NCI-H2196 (cell line): Measurements from ENCODE around the gene DGCR6L.
"Not testable (repeated sequence)": the region's sequence is repeated elsewhere in the genome, so short reads cannot be mapped to it uniquely, and the experiment has no call there.

Source experiments
- DNase-seq: peaks from one replicate; lab custom pipeline; 2025; ENCODE audit not compliant: unreplicated experiment; lab: John Stamatoyannopoulos, UW

The DGCR6L gene

DNA sequence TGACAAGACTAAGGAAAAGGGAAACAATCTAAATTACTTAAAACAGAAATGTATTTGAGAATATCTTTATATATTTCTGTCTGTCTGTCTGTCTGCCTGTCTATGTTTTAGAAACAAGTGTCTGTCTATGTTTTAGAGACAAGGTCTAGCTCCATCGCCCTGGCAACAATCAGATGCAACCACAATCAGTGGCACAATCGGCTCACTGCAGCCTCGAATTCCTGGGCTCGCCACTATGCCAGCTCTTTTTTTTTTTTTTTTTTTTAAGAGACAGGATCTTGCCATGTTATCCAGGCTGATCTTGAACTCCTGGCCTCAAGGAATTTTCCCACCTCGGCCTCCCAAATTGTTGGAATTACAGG lies 8.7 kb upstream of the DGCR6L start:
- DNase-seq = not testable (repeated sequence)

DNA sequence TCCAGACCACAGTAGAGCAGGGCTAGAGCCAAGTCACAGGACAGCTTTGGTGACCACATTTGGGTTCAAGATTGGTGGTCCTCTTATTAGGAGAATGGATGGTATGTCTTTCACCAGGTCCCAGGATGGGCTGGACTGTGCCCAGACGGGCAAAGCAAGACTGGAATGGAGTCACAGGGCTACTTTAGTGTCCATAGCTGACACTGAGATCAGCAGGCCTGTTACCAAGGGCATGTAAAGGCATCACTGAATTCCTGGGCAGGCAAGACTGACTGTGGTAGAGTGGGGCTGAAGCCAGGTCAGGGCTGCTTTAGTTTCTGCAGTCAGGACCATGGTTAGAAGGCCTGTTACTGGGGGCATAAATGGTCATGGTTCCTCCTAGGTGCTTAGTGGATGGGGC lies 6.1 kb upstream of the DGCR6L start:
- DNase-seq = not testable (repeated sequence)

DNA sequence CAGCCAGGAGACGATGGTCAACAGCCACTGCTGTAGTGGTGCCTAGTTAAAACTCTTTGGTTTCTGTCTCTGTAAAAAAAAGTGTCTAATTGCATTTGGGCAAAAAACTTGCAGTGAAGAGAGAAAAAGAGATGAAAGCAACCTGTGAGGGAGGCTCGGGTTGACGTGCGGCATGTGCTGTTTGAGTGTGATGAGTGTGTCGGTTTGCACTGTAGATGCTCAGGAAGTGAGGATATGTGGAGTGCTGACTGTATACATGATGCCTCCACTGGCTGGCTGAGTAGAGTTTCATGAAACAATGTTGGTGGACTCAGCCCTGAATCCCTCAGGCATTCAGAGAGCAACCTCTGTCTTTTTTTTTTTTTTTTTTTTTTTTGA lies 4.3 kb upstream of the DGCR6L start:
- DNase-seq = no peak

DNA sequence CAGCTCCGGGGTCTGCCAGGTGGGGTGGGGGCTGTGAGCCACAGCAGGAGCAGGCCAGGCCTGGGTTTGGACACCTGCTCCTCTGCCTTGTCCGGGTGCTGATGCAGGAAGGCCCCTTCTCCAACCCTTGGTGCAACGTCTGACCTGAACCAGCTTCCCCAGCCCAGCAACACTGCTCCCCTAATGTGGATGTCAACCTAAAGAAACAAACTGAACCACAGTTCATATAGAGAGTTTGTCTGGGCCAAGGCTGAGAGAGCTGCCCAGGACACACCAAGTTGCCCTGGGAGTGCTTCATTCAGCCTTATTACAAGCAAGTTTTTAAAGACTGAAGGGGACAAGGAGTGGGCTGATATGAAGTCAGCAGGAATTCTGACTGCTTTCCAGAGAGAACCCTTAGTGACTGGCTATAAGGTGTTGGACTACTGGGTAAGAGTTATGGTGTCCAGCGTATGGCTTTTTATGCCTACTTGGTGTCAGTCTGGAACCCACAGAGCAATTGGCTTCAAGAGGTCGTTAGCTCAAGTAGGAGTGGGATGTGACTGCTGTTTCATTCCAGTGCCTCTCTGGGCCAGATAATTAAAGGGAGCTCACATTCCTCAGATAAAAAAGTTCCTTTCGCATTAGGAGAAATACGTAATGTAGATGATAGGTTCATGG lies 1.8 kb upstream of the DGCR6L start:
- DNase-seq = not testable (repeated sequence)

DNA sequence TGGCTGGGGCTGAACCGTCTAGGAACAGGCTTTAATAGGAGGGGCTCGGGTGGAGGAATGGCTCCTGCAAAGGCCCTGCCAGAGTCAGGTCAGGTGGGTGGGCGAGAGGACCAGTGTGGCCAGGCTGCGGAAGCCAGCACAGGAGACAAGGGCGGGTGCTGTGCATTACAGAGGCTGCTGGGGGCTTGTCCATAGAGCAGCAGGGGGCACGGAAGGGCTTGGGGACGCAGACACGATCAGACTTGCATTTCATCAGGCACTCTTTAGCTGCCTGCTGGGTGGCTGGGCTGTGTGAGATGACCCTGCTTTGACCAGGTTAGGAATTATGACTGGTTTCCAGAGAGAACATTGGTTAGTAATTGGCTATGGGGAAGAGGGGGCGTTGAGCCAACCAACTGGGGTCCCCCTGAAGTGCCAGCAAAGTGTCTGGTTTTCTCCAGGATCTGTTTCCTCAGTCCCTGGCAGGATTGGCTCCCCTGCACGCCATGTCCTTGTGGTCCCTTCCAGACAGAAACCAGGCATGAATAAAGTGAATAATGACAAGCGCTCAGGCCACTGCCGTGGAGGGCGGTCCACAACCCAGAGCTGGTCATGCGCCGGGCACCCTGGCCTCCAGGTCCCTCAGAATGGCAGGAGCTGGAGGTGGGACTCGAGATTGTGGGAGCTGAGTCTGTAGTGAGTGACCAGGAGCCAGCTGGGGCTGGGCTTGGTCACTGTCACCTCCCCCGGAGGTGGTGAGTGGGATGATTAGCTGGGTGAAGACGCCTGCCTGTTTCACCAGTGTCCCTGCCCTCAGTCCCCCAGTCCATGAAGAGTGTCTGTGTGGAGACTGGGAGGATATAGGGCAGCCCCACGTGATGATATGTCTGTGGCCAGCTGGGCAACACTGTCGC lies 1.0 kb upstream of the DGCR6L start:
- DNase-seq = not testable (repeated sequence)

DNA sequence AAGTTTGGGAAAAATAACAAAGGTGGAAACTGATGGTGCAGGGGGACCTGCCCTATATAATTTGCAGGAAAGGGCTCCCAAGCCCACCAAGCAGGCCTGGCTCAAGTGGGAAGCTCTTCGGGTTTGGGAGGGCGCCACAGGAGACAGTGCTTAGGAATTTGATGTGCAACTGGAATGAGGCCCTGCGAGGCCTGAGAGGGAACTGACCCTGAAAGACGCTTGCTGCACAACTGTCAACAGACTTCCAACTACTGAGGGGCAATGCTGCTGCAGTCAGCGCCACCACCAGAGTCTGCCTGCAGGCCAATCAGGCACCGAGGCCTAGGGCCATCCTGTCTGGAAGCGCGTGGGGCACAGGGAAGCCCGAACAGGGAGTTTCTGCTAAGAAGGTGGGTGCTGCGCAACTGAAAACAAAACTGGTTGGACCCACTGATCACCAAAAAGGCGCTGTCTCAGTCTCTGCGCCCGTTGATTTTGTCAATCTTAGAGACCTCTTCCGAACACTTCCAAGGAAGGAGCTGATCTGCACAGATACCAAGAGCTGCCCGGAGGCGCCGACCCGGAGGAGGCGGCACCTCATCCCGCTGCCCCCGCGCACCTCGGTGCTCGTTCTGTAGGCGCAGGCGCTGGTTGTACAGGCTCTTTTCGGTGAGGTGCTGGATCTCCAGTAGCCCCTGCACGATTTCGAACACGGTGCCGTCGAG lies 667 bp downstream of the DGCR6L start:
- DNase-seq = no peak

DNA sequence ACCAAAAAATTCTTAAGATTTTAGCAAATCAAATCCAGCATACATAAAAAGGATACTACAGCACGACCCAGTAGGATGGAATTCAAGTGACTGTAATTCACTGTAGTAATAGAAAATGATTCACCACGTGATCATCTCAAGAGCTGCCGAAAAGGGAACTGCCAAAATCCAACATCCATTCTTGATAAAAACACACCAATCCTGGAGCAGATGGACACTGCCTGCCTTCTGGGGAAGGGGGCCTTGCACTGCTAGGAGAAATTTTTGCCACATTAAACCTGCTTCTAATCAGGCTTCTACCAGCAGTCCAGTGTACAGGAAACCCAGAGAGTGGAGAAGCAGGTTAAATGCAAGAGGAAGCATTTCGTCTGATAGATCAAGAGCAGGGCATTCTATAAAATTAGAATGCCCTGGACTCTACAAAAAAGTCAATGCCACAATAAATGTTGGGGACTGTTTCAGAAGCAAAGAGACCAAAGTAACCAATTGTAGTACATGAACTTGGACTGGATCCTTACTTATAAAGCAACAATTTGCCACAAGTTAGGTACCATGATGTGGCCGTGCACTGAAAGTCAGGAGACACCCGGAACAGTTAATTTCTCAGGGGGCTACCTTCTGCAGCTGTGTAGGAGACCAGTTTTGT lies 1.7 kb downstream of the DGCR6L start:
- not testable (repeated sequence) for DNase-seq

DNA sequence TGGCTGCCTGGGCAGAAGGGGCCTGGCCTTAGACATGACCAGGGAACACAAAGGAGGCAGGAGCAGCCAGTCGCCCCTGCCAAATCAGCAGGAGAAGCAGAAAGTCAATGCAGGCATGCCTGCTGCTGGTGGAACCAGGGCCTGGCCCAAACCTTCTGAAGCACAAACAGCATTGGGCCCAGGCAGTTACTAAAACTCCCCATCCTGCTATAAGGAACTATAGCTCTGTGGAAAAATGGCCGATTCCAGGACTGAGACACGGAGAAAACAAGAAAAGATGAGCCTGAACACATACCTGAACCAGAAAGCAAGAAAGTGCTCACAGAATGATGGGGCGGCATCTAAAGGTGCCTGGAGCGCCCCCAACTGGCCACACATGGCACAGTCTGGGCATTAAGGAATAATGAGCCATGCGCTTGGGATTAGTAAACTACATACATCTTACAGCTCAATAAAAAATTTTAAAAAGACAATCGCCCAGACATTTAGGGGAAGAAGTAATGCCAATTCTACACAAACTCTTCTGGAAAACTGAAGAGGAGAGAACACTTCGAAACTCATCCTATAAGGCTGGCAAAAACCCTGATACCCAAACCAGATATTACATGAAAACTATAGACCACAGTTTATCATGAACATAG lies 2.3 kb downstream of the DGCR6L start:
- not testable (repeated sequence) for DNase-seq

DNA sequence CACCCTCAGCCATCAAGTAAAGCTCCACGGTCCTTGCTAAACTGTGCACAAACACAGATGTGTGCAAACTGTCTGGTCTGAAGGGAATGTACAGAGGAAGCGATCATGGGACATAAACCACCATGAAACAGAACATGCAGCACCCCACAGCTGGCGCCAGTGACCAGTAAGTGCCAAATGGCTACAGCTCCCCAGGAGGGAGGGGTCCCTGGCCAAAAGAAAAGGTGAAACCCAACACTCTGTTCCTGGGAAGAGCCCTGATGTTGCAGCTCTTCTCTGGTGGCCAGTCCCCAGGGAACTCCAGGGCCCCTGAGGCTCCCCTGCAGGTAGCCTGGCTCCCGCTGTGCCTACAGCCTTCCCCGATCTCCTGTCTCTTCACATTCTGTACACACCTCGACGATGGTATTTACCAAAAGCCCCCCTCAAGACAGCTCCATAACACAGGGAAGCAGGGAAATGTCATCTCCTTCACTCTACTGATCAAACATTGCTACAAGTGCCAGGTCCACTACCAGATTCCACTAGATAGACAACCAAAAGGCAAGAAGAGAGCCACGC lies 2.9 kb downstream of the DGCR6L start:
- DNase-seq = no peak

DNA sequence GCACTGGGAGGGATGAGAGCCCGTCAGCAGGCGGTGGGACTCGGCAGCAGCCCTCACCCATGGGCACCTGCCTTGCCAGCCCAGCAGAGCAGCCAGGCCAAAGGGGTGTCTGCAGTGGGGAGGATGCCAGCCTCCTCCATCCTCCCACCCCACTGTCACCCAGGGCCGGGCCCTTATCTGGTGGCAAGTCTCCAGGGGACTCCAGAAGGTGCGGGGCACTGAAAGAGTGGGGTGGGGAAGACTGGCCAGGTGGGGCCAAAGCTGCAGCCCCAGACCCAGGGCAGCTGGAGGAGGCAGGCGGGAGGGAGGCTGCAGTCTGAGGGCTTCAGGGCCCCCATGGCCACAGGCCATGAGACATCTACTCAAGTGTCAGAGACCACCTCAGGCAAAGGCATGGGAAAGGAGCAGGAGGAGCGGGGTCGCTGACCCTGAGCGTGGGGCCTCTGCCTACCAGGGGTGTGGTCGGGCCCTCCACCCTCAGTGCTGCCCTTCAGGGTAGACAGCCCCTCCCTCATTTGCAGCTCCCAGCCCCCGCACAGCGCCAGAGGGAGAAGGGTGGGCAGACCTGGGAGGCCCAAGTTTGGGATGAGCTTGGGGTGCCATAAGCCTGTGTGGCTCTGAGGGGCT lies 3.5 kb downstream of the DGCR6L start:
- DNase-seq = no peak

DNA sequence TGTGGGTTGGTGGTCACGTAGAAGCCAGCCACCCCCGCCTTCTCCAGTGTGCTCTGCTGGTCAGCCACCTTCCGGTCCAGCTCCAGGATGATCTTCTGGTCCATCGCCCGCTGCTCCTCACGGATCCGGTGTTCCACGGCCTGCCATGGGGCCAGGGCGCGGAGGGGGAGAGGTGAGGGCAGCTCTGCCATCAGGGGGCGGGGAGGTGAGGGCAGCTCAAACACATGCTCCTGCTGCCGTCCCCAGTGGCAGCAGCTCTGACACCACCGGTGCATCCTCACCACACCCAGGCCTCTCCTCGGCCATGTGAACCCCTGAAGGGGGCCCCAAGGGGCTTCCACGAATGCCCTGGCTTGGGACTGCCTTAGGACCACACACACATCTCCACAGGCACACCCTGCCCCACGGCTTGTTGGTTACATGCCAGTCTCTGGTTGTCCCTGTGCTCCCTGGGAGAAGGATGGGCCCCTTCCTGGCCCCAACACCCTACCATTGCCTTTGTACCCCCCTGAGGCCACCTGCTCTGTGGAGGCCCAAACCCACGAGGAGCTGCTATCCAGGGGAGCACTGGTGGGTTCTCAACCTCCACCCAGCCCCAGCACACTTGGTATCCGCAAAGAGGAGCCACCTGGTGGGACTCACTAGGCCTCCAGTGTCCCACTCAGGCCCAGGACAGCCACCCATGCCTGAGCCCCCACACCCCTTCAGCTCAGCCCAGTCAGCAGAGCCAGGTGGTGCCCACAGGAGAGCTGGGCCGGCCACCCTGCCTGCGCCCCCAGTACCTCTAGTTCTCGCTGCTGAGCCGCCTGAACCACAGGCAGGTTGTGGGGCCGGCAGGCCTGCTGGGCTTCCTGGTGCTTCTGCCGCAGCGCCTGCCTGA lies 4.3 kb downstream of the DGCR6L start:
- DNase-seq = no peak

DNA sequence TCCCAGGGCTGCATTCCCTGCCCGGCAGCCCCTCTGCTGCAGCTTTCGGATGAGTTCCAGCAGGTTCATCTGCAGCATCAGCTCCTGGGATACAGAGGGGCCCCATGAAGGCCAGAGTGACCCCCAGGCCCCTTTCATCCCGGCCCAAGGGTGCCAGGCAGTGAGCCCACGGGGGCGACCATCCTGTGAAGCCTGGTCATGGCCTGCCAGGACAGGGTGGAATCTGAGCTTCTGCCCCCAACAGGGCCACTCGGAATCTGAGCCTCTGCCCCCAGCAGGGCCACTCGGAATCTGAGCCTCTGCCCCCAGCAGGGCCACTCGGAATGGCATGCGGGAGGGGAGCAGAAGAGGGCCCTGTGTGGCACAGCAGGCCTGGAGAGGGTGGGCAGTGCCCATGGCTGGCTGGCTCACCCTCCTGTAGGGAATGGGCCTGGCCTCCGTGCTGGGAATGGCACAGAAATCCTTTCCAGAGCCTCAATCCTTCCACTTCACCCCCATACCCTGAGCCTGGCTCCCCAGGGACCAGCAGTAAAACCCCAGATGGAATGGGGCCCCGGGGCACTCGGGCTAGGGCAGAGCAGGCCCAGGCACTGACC lies 5.0 kb downstream of the DGCR6L start:
- DNase-seq = not testable (repeated sequence)

DNA sequence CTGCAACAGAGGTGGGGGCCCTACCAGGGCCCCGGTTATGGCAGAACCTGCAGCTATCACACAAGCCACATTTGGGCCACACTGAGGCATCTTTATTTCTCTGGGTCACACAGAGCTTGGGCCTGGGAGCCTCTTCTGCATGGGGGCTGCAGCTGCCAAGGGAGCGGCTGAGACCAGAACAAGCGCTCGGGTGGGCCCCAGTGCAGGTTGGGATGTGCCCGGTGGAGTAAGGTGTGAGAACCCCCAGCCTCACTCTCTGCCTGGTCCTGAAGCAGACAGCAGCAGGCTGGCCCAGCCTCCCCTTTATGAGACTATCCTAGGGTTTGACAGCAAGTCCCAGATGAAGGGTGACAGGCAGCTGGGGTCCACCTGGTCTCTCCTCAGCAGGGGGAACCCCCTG lies 5.7 kb downstream of the DGCR6L start:
- not testable (repeated sequence) for DNase-seq

DNA sequence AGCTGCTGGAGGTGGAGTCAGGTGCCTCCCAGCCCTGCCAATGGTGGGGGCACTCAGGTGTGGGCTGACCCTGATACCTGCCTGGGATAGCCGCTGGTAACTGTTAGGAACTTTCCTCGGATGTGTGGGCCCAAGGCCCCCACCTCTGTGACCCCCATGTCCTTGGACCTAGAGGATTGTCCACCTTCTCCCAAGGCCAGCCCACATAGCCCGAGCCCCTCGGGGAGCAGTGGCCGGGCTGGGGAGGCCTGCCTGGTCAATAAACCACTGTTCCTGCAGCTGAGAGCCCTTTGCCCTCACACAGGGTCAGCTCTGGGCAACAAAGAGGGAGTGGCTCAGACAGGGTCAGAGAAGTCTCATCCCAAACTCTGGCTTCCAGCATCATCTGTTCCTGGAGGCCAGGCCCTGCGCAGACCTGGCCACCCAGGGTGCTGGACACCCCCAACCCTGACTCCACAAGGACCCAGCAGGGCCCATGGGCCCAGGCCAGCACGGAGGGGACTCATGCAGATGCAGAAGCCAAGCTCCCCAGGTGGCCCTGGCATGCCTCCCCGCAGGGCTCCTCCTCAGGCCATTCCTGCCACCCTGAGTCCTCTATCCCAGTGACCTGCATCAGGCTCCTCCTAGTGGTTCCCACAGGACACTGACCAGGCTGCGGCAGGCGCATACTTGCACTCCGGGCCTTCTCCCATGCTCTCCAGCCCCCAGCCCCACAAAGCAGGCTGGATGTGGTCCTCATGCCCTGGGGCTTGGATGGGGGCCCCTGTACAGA lies 6.4 kb downstream of the DGCR6L start:
- not testable (repeated sequence) for DNase-seq

DNA sequence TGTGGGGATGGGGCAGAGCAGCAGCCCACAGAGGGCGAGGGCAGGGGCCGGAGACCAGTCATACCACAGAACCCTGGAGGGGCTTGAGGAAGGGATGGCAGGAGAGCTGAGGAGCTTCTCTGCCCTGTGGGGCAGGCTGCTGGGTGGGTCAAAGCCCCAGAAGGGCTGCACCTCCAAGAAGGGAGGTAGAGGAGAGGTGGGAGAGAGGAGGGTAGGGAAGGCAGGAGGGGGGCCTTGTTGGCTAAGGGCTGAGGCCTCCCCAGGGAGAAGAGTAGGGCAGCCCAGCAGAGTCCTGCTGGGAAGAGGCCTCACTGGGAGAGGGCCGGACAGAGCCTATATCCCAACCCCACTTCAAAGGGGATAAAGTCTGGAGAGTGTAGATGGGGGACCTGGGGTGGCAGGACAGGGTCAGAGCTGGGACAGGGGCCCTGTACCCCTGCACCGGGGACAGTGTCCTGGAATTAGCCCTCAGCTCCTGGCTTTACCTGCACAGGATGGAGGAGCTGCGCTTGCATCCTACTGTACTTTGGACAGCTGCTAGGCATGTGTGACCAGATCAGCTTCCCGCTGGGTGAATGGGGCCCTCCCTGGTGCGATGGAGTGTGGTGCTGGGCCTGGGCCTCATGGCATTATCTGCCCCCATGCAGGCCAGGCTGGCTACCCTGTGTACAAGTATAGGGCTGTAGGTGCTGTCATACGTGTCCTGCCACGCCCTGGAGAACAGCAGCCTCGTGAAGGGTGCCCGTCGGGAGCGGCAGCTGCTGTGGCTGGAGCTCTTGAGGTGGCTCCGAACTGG lies 7.3 kb downstream of the DGCR6L start:
- DNase-seq = no peak

DNA sequence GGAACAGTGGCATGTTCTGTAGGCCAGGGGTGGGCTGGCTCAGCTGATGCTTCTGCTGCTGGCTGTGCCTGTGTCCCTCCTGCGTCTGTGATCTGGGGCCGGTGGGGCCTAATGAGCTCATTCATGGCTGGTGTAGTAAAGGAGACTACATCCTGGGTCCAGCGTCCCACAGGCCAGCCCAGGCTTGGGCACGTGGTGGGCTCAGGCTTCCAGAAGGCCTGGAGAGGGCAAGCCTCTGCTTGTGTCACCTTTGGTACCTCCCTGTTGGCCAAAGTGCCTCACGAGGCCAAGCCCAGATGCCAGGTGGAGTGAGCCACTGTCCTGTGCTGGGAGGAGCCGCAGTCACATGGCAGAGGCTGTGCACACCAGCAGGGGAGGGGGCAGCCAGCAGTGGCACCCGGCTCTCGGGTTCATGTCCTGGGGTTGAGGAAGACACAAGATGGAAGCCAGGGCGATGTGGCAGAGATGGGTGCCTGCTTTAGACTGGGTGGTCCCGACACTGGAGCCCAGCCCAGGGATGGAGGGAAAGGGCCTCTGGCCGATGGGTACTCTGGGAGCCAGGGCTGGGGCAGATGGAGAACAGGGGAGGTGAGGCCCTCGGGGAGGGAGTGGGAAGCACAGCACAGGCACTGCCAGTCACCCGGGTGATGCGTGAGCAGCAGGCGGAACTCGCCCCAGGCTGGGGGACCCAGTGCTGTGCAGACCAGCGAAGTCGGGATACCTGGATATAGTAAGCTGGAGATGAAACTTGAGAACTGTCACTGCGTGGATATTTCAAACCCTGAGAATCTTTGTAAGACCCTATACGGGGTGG lies 8.4 kb downstream of the DGCR6L start:
- not testable (repeated sequence) for DNase-seq
